Stimulated activated CD8-positive, alpha-beta memory T cell treated with anti-CD3 and anti-CD28 coated beads, Interleukin-12 subunit alpha, Interleukin-12 subunit beta, amount 100 ng/mL, for 1 hour (primary cell): ENCODE results near the gene MVB12B.

Source experiments
- DNase-seq: peaks from one replicate; pipeline ENCODE4 v3.0.0-alpha.2; 2020; ENCODE audit warnings: low read depth

MVB12B gene

GRCh38 chr9:126408004-126408403 lies 81.4 kb downstream of the MVB12B start:
- DNase-seq = no peak

- no peak for DNase-seq
These were observed 83.6 kb downstream of the MVB12B start for GRCh38 chr9:126410229-126410628.

GRCh38 chr9:126411225-126411947 lies 84.8 kb downstream of the MVB12B start:
- no peak for DNase-seq

GRCh38 chr9:126411948-126412284 lies 85.3 kb downstream of the MVB12B start:
- DNase-seq = no peak

- DNase-seq = no peak
These were observed 86.3 kb downstream of the MVB12B start for GRCh38 chr9:126412905-126413304.

- no peak for DNase-seq
These were observed 86.9 kb downstream of the MVB12B start for GRCh38 chr9:126413391-126414068.

- DNase-seq = no peak
These were observed 89.2 kb downstream of the MVB12B start for GRCh38 chr9:126415741-126416370.

- DNase-seq = no peak
These were observed 90.4 kb downstream of the MVB12B start for GRCh38 chr9:126417043-126417442.

GRCh38 chr9:126417684-126418083 lies 91.1 kb downstream of the MVB12B start:
- no peak for DNase-seq

GRCh38 chr9:126418608-126419007 lies 92.0 kb downstream of the MVB12B start:
- DNase-seq = no peak

- DNase-seq = no peak
These were observed 92.8 kb downstream of the MVB12B start for GRCh38 chr9:126419475-126419874.

GRCh38 chr9:126420135-126420534 lies 93.5 kb downstream of the MVB12B start:
- no peak for DNase-seq

GRCh38 chr9:126420643-126421564 lies 94.3 kb downstream of the MVB12B start:
- DNase-seq = no peak

GRCh38 chr9:126421567-126422428 lies 95.2 kb downstream of the MVB12B start:
- no peak for DNase-seq

- DNase-seq = no peak
These were observed 96.7 kb downstream of the MVB12B start for GRCh38 chr9:126423142-126423915.

GRCh38 chr9:126423916-126424185 lies 97.2 kb downstream of the MVB12B start:
- no peak for DNase-seq

- no peak for DNase-seq
These were observed 97.9 kb downstream of the MVB12B start for GRCh38 chr9:126424511-126424910.

GRCh38 chr9:126428534-126429175 lies 102.0 kb downstream of the MVB12B start:
- DNase-seq = no peak

- DNase-seq = no peak
These were observed 102.6 kb downstream of the MVB12B start for GRCh38 chr9:126429190-126429589.

- no peak for DNase-seq
These were observed 103.5 kb downstream of the MVB12B start for GRCh38 chr9:126430124-126430523.
